Neuronal stem cell (in vitro differentiated cells): ENCODE data around the gene RMND5A.

Source experiments
- DNase-seq: peaks from one replicate; pipeline ENCODE4 v3.0.0-alpha.2; 2013; ENCODE audit warnings: low spot score
- H2AFZ ChIP-seq: one replicate; pipeline ENCODE4 v1.6.1; 2013; ENCODE audit warnings: mild to moderate bottlenecking, low read length, inconsistent platforms
- H2AK5ac ChIP-seq: 2 replicates; pipeline ENCODE4 v1.6.1; 2013; ENCODE audit warnings: low read depth, mild to moderate bottlenecking, inconsistent platforms, low read length, moderate library complexity, mixed read lengths
- H2BK120ac ChIP-seq: 2 replicates; pipeline ENCODE4 v1.6.1; 2013; ENCODE audit warnings: low read depth, mild to moderate bottlenecking, inconsistent platforms, low read length, moderate library complexity, mixed read lengths
- H2BK12ac ChIP-seq: one replicate; pipeline ENCODE4 v1.6.1; 2013; ENCODE audit warnings: low read length, inconsistent platforms
- H2BK15ac ChIP-seq: 2 replicates; pipeline ENCODE4 v1.6.1; 2013; ENCODE audit warnings: mild to moderate bottlenecking, low read length, inconsistent platforms, mixed read lengths
- H2BK5ac ChIP-seq: one replicate; pipeline ENCODE4 v1.6.1; 2013; ENCODE audit warnings: inconsistent platforms, mild to moderate bottlenecking, low read length, moderate library complexity
- H3K14ac ChIP-seq: one replicate; pipeline ENCODE4 v1.6.1; 2013; ENCODE audit warnings: low read length, inconsistent platforms
- H3K18ac ChIP-seq: 2 replicates; pipeline ENCODE4 v1.6.1; 2013; ENCODE audit warnings: low read length, inconsistent platforms
- H3K23ac ChIP-seq: 2 replicates; pipeline ENCODE4 v1.6.1; 2013; ENCODE audit warnings: low read depth, mild to moderate bottlenecking, mixed read lengths, low read length, inconsistent platforms; ENCODE audit not compliant: poor library complexity
- H3K27ac ChIP-seq: replicated peaks from 3 replicates; pipeline ENCODE4 v1.5.1; 2013; ENCODE audit warnings: low read length, inconsistent platforms
- H3K27me3 ChIP-seq, 3 experiments: 2 replicates each; pipeline ENCODE4 v1.6.1; 2013; ENCODE audit warnings: low read length in 3 of 3, mild to moderate bottlenecking in 2 of 3, inconsistent platforms in 1 of 3, low read depth in 1 of 3, mixed read lengths in 1 of 3, moderate library complexity in 1 of 3; ENCODE audit not compliant: control insufficient read depth in 3 of 3, insufficient read depth in 3 of 3
- H3K36me3 ChIP-seq, 2 donors: replicated peaks in 1 of 2; 2 replicates each; pipeline ENCODE4 v1.6.1; 2013; ENCODE audit warnings: low read length in 2 of 2; ENCODE audit not compliant: control insufficient read depth in 2 of 2, insufficient read depth in 2 of 2
- H3K4ac ChIP-seq: 2 replicates; pipeline ENCODE4 v1.6.1; 2013; ENCODE audit warnings: inconsistent platforms, mild to moderate bottlenecking, low read length, moderate library complexity
- H3K4me1 ChIP-seq, 2 donors: 1 replicate in 1 of 2; 2 replicates in 1 of 2; pipeline ENCODE4 v1.6.1; 2013; ENCODE audit warnings: low read length in 2 of 2, low read depth in 1 of 2; ENCODE audit not compliant: control insufficient read depth in 2 of 2, insufficient read depth in 1 of 2
- H3K4me2 ChIP-seq: one replicate; pipeline ENCODE4 v1.6.1; 2013; ENCODE audit warnings: mild to moderate bottlenecking, low read length, inconsistent platforms; ENCODE audit not compliant: insufficient read depth, poor library complexity, severe bottlenecking
- H3K4me3 ChIP-seq, 2 donors: 2 replicates each; pipeline ENCODE4 v1.5.1; 2013; ENCODE audit warnings: low read length in 2 of 2, mild to moderate bottlenecking in 2 of 2, inconsistent platforms in 1 of 2, moderate library complexity in 1 of 2
- H3K79me1 ChIP-seq: one replicate; pipeline ENCODE4 v1.6.1; 2013; ENCODE audit warnings: low read depth, mild to moderate bottlenecking, inconsistent platforms, low read length, moderate library complexity
- H3K9ac ChIP-seq: one replicate; pipeline ENCODE4 v1.6.1; 2013; ENCODE audit warnings: mild to moderate bottlenecking, low read depth, low read length, inconsistent platforms; ENCODE audit not compliant: poor library complexity
- H3K9me3 ChIP-seq, 2 donors: replicated peaks in 1 of 2; 2 replicates each; pipeline versions ENCODE3 to v1.6.1; 2013; ENCODE audit warnings: low read length in 2 of 2, mild to moderate bottlenecking in 2 of 2, inconsistent platforms in 1 of 2, low read depth in 1 of 2, mixed read lengths in 1 of 2, moderate library complexity in 1 of 2; ENCODE audit not compliant: control insufficient read depth in 2 of 2, insufficient read depth in 1 of 2
- H4K8ac ChIP-seq: one replicate; pipeline ENCODE4 v1.6.1; 2013; ENCODE audit warnings: low read depth, mild to moderate bottlenecking, inconsistent platforms, low read length, moderate library complexity
- H4K91ac ChIP-seq: one replicate; pipeline ENCODE4 v1.6.1; 2013; ENCODE audit warnings: low read length, low read depth, mild to moderate bottlenecking, inconsistent platforms; ENCODE audit not compliant: poor library complexity
- WGBS, 2 donors: extraction: QIAGEN DNeasy Blood & Tissue Kit; methylation state at CpG; one replicate each; pipeline ENCODE4 v1.1.7; 2013; ENCODE audit warnings: missing lambda C conversion rate in 2 of 2, mixed read lengths in 1 of 2; ENCODE audit not compliant: insufficient read length in 2 of 2, insufficient replicate concordance in 1 of 2; ENCODE audit errors: extremely low coverage in 2 of 2; 5-methylcytosine and 5-hydroxymethylcytosine counted together

Gene RMND5A

GRCh38 chr2:86673986-86674670 is 46.0 kb upstream of the RMND5A start:
- H4K91ac ChIP-seq = no peak overlapping the region
- H2BK120ac ChIP-seq = no peak overlapping the region
- H3K4me1 ChIP-seq = no peaks in the 10 kb centered on the region
- H3K4ac ChIP-seq = no peak overlapping the region
- no peak overlapping the region for H3K18ac ChIP-seq
- H3K14ac ChIP-seq = no peak overlapping the region
- H2BK15ac ChIP-seq = no peak overlapping the region
- H3K4me3 ChIP-seq = no peak overlapping the region
- no peak overlapping the region for H3K9ac ChIP-seq
- no peaks in the 10 kb centered on the region for H3K79me1 ChIP-seq
- no peaks in the 10 kb centered on the region for H3K9me3 ChIP-seq
- H2AFZ ChIP-seq = no peak overlapping the region
- no peak overlapping the region for H2BK12ac ChIP-seq
- H3K27me3 ChIP-seq = no peaks in the 10 kb centered on the region
- H4K8ac ChIP-seq = no peak overlapping the region
- no peak overlapping the region for H3K27ac ChIP-seq
- H3K23ac ChIP-seq = no peak overlapping the region
- no peak overlapping the region for H3K4me2 ChIP-seq
- H2AK5ac ChIP-seq = no peak overlapping the region
- DNase-seq = no peak
- no CpG with 5 or more reads among the region's 1 CpG for WGBS, 2 donors
- no peaks in the 10 kb centered on the region for H3K36me3 ChIP-seq
- no peak overlapping the region for H2BK5ac ChIP-seq

GRCh38 chr2:86675104-86675503 is 45.0 kb upstream of the RMND5A start:
- Histone ChIP-seq H2BK15ac (no peak overlapping the region), H4K8ac (no peak overlapping the region), H3K9me3 (no peaks in the 10 kb centered on the region), H3K23ac (no peak overlapping the region), H2BK5ac (no peak overlapping the region), H3K4me2 (no peak overlapping the region), H3K18ac (no peak overlapping the region), H3K14ac (no peak overlapping the region), H3K9ac (no peak overlapping the region), H3K4me1 (no peaks in the 10 kb centered on the region), H2BK120ac (no peak overlapping the region), H3K27ac (no peak overlapping the region), H2AFZ (no peak overlapping the region), H3K4ac (no peak overlapping the region), H3K79me1 (no peaks in the 10 kb centered on the region), H3K27me3 (no peaks in the 10 kb centered on the region), H3K36me3 (no peaks in the 10 kb centered on the region), H2AK5ac (no peak overlapping the region), H4K91ac (no peak overlapping the region), H3K4me3 (no peak overlapping the region), H2BK12ac (no peak overlapping the region)
- no CpG with 5 or more reads among the region's 2 CpGs for WGBS, 2 donors
- DNase-seq = no peak

- no peak overlapping the region for H3K14ac ChIP-seq
- H3K79me1 ChIP-seq = no peaks in the 10 kb centered on the region
- no peak overlapping the region for H3K4ac ChIP-seq
- no peak overlapping the region for H2BK5ac ChIP-seq
- no peak overlapping the region for H3K4me2 ChIP-seq
- no peak overlapping the region for H2AFZ ChIP-seq
- no peak overlapping the region for H4K91ac ChIP-seq
- no peak overlapping the region for H2BK120ac ChIP-seq
- no peak overlapping the region for H2BK12ac ChIP-seq
- no peak overlapping the region for H3K4me3 ChIP-seq
- no peak overlapping the region for H3K9ac ChIP-seq
- no peaks in the 10 kb centered on the region for H3K27me3 ChIP-seq
- no peak overlapping the region for H2AK5ac ChIP-seq
- WGBS, 2 donors = no CpG with 5 or more reads among the region's 3 CpGs
- H3K27ac ChIP-seq = no peak overlapping the region
- no peaks in the 10 kb centered on the region for H3K4me1 ChIP-seq
- no peaks in the 10 kb centered on the region for H3K9me3 ChIP-seq
- H3K23ac ChIP-seq = no peak overlapping the region
- no peaks in the 10 kb centered on the region for H3K36me3 ChIP-seq
- no peak overlapping the region for H3K18ac ChIP-seq
- H2BK15ac ChIP-seq = no peak overlapping the region
- no peak for DNase-seq
- no peak overlapping the region for H4K8ac ChIP-seq
These were observed 44.5 kb upstream of the RMND5A start for GRCh38 chr2:86675511-86676015.

GRCh38 chr2:86677816-86678215 is 42.3 kb upstream of the RMND5A start:
- no peaks in the 10 kb centered on the region for H3K79me1 ChIP-seq
- DNase-seq = no peak
- H3K9me3 ChIP-seq = no peaks in the 10 kb centered on the region
- H2BK12ac ChIP-seq = no peak overlapping the region
- no peaks in the 10 kb centered on the region for H3K36me3 ChIP-seq
- no peak overlapping the region for H3K18ac ChIP-seq
- no peak overlapping the region for H3K4ac ChIP-seq
- H2BK5ac ChIP-seq = no peak overlapping the region
- no peaks in the 10 kb centered on the region for H3K27me3 ChIP-seq
- H3K4me2 ChIP-seq = no peak overlapping the region
- H4K8ac ChIP-seq = no peak overlapping the region
- no peaks in the 10 kb centered on the region for H3K4me1 ChIP-seq
- no peak overlapping the region for H2BK120ac ChIP-seq
- H2BK15ac ChIP-seq = no peak overlapping the region
- H2AK5ac ChIP-seq = no peak overlapping the region
- H3K9ac ChIP-seq = no peak overlapping the region
- no peak overlapping the region for H4K91ac ChIP-seq
- no peak overlapping the region for H3K14ac ChIP-seq
- H2AFZ ChIP-seq = no peak overlapping the region
- H3K4me3 ChIP-seq = no peak overlapping the region
- no peak overlapping the region for H3K27ac ChIP-seq
- H3K23ac ChIP-seq = no peak overlapping the region
